ENCODE results near the gene NHS.

- TF ChIP-seq CTCF (IDR thresholded peaks at IDR 0.05 in 8 of 11, conservative IDR thresholded peaks at IDR 0.05 in 3 of 11): no peak
- no peak for TF ChIP-seq POLR2AphosphoS5 (IDR thresholded peaks at IDR 0.05)
Observed at GRCh38 chrX:17521871-17522693, 147.1 kb downstream of the NHS start.
